Calu3 (cell line): ENCODE measurements around the gene HDAC4. TPM values are rescaled to one million over a fixed set of nuclear protein-coding genes. Genes with fewer than 3 reads are reported as not detected.

Experiments used
- BruUV-seq: library from RNA; stranded (reverse); fragments of 400-500 nt; replicated peaks from 2 replicates; lab custom pipeline; 2021; lab: Mats Ljungman, UMichigan
- CTCF ChIA-PET: fragments of 300-600 bp; sonication (Branson Sonifier 250); formaldehyde crosslinking; loops from one replicate; lab custom pipeline; 2022; ENCODE audit warnings: antibody characterized with exemption; lab: Charles Lee
- DNase-seq: peaks from one replicate; pipeline ENCODE4 v3.0.0; 2022
- H3K27ac Mint-ChIP-seq: one replicate; pipeline ENCODE4 v1.8.0; 2022; ENCODE audit warnings: mixed read lengths; ENCODE audit not compliant: unreplicated experiment
- H3K27me3 Mint-ChIP-seq: one replicate; pipeline ENCODE4 v1.8.0; 2022; ENCODE audit warnings: mixed read lengths; ENCODE audit not compliant: unreplicated experiment
- H3K36me3 Mint-ChIP-seq: one replicate; pipeline ENCODE4 v1.8.0; 2022; ENCODE audit warnings: mild to moderate bottlenecking, moderate library complexity, mixed read lengths; ENCODE audit not compliant: insufficient read depth, unreplicated experiment
- H3K4me1 Mint-ChIP-seq: one replicate; pipeline ENCODE4 v1.8.0; 2022; ENCODE audit warnings: mild to moderate bottlenecking, low read depth, mixed read lengths; ENCODE audit not compliant: unreplicated experiment
- H3K4me3 Mint-ChIP-seq: one replicate; pipeline ENCODE4 v1.8.0; 2022; ENCODE audit warnings: mild to moderate bottlenecking, low read depth, moderate library complexity, mixed read lengths; ENCODE audit not compliant: unreplicated experiment
- H3K9me3 Mint-ChIP-seq: one replicate; pipeline ENCODE4 v1.8.0; 2022; ENCODE audit warnings: low read depth, mixed read lengths; ENCODE audit not compliant: unreplicated experiment
- CTCF ChIP-seq: fragments of 200-600 bp; IDR thresholded peaks from one replicate; pipeline ENCODE4 v1.8.0; 2022; ENCODE audit warnings: antibody characterized with exemption; ENCODE audit not compliant: unreplicated experiment
- intact Hi-C: fragments of 100-400 bp; cut with micrococcal nuclease; formaldehyde crosslinking; loops from one replicate; pipeline ENCODE4 v1.10.0; 2022; ENCODE audit not compliant: unreplicated experiment
- total RNA-seq: library from RNA; stranded (reverse); gene quantifications from 2 replicates; pipeline ENCODE4 v1.2.3, GENCODE V29; 2022

HDAC4 gene
- total RNA-seq, 1 experiment from 2014 or later, result 39.6 TPM

DNA sequence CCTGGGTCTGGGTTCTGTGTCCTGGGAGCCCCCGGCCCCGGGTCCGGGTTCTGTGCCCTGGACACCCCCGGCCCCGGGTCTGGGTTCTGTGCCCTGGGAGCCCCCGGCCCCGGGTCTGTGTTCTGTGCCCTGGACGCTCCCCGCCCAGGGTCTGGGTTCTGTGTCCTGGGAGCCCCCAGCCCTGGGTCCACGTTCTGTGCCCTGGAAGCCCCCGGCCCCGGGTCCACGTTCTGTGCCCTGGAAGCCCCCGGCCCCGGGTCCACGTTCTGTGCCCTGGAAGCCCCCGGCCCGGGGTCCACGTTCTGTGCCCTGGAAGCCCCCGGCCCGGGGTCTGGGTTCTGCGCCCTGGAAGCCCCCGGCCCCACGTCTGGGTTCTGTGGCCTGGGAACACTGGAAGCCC lies 299.0 kb downstream of the HDAC4 start:
- CTCF ChIA-PET, result no interaction called here
- H3K4me1 Mint-ChIP-seq, result no peaks in the 10 kb centered on the region
- BruUV-seq, result no TSS peak
- no peak overlapping the region for H3K27ac Mint-ChIP-seq
- H3K9me3 Mint-ChIP-seq, result no peaks in the 10 kb centered on the region
- intact Hi-C loops, result no loop called here
- H3K27me3 Mint-ChIP-seq, result no peaks in the 10 kb centered on the region
- no peak for DNase-seq
- no peak overlapping the region for H3K4me3 Mint-ChIP-seq
- H3K36me3 Mint-ChIP-seq, result peaks cover 13% of the 10 kb centered on the region
- TF ChIP-seq CTCF, result no peak

DNA sequence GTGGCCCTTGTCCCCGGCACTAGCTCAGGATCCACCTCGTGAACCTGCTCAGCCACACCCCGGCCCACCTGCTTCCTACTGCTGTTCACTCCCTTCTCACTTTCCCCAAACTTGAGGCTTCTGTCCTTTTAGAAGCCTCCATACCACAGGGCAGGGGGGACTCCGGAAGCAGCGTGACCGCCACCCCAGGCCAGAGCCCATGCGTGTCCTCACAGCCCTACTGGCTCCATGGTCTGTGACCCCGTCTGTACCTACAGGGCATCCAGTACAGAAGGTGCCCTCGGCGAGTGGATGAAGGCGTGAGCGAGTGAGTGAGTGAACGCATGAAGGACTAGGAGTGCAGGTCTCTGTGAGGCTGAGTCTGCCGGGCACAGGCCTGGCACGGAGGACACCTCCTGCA lies 299.7 kb downstream of the HDAC4 start:
- Mint-ChIP-seq H3K4me1 (no peaks in the 10 kb centered on the region), H3K36me3 (peaks cover 16% of the 10 kb centered on the region), H3K9me3 (no peaks in the 10 kb centered on the region), H3K27ac (no peak overlapping the region), H3K4me3 (no peak overlapping the region), H3K27me3 (no peaks in the 10 kb centered on the region)
- intact Hi-C loops, result no loop called here
- TF ChIP-seq CTCF, result no peak
- CTCF ChIA-PET, result no interaction called here
- no peak for DNase-seq
- no TSS peak for BruUV-seq

DNA sequence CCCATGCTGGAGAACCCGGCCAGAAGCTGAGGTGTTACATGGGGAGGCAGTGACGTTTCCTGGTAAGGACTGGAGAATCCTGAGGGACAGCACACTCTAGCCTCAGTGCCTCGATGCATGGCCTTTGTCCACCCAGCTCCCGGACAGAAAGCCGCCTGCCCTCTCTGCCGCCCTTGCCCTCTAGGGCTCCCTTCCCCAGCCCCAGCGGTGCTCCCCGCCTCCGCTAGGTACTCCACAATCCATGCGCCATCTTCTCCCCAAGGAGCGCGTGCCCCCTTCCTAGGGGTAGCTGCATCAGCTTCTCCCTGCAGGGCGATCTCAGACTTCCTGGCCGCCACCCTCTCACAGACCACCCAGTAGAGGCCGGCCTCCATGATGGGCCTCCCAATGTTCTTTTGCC lies 301.3 kb downstream of the HDAC4 start:
- peaks cover 16% of the 10 kb centered on the region for H3K36me3 Mint-ChIP-seq
- intact Hi-C loops, result no loop called here
- no peak overlapping the region for H3K4me3 Mint-ChIP-seq
- BruUV-seq, result no TSS peak
- DNase-seq, result no peak
- no peak overlapping the region for H3K27ac Mint-ChIP-seq
- no peak for TF ChIP-seq CTCF
- CTCF ChIA-PET, result no interaction called here
- no peaks in the 10 kb centered on the region for H3K4me1 Mint-ChIP-seq
- no peaks in the 10 kb centered on the region for H3K27me3 Mint-ChIP-seq
- H3K9me3 Mint-ChIP-seq, result no peaks in the 10 kb centered on the region

GRCh38 chr2:239098288-239098970 lies 302.4 kb downstream of the HDAC4 start:
- H3K4me1 Mint-ChIP-seq, result no peaks in the 10 kb centered on the region
- no peak overlapping the region for H3K4me3 Mint-ChIP-seq
- no peak for DNase-seq
- H3K27me3 Mint-ChIP-seq, result no peaks in the 10 kb centered on the region
- no TSS peak for BruUV-seq
- CTCF ChIA-PET, result no interaction called here
- H3K9me3 Mint-ChIP-seq, result no peaks in the 10 kb centered on the region
- H3K27ac Mint-ChIP-seq, result no peak overlapping the region
- TF ChIP-seq CTCF, result no peak
- H3K36me3 Mint-ChIP-seq, result peaks cover 14% of the 10 kb centered on the region
- intact Hi-C loops, result no loop called here
